ENCODE results near the gene HES1.

The HES1 gene

DNA sequence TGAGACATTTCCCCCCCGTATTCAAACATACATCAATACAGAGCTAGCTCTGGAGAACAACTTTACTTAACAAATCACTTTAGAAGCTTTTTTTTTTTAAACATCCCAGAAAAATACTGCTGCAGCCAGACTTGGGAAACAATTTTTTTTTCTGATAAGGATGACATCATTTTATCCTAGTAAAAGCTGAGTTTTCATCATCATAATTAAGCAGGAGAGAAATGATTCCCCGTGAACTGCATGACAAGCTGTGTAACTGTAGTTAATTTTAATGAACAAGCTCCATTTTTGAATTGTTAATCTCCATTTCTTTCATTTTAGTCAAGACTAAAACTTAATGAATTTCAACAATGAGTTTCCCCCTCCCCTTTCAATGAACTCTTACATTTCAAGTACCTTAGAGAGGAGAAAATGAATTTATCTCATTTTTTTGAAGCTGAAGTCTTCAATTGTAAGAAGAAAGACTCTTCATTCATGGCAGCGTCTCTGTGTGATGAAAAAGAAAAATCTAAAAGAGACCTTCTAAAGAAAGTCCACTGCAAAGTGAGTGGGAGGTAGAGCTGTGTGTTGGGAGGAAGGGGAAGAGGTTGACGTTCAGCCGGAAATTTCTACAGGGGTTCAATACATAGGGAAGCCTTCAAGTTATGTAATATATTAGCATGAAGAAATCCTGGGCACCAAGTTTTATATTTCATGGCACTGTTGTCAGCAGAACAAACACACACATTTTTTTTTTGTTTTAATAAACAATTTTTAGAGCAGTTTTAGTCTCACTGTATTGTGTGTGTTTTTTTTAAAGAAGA, 31.7 kb downstream of the HES1 start:
- DNase-seq (ENCODE audit: low spot score) = no peak

DNA sequence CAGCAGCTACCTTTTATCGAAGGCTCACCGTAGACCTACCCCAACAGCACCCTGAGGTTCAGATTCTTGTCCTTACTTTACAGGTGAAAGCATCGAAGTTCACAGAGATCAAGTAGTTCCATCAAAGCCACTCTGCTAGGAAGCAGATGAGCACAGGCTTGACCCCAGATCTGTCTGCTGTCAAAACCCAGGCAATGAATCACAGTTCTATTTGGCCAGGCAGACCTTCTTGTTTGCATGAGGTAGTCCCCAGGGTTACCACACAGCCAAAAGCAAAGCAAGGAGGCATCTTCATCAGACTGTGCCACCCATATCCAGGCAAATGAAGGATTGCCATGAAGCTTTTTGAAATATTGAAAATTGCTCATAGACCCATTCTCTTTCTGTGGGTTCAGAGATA, 33.0 kb downstream of the HES1 start:
- DNase-seq (ENCODE audit: low spot score) = no peak

DNA sequence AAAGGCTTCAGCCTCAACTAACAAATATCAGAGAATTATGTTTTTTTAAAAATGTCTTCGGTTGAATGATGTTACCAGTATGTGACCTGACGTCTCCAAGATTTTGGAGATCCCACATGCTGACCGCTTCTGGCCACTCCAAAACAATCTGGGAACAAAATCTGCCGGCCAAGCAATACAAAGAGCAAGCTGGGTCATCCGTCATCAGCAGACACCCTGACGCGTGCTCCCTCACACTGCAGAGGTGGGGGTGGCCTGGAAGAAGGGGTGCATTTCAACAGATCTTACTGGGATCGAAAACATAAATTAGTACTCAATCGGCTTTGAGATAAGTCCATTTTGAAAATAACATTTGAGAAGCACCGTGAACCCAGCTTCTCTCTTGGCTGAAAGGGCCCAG, 33.6 kb downstream of the HES1 start:
- no peak for DNase-seq (ENCODE audit: low spot score)

DNA sequence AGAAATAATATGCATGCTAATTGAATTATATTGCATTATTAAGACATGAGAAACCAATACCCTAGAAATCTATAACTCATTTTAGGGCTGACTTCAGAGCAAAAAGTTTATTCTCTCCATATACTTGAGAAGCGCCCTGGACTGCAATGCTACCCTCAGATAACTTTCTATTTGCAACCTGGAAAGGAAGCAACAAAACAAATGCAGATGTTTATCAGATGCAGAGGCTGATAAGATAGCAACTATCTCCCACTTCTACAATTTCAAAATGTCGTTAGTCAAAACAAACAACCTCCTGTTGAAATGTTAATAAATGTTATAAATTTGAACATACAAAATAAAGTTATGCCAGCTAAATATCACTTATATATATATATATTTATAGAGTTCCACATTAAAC, 34.8 kb downstream of the HES1 start:
- no peak for DNase-seq (ENCODE audit: low spot score)

DNA sequence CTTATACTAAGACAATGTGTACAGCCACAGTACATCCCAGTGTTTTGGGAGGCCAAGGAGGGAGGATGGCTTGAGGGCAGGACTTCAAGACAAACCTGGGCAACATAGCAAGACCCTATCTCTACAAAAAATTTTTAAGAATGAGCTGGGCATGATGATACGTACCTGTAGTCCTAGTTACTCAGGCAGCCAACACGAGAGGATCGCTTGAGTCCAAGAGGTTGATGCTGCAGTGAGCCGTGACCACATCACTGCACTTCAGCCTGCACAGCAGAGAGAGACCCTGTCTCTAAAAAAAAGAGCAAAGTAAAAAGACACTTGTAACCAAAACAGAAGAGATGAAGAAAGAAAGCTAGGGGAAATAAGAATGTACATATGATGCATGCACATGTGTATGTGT, 38.5 kb downstream of the HES1 start:
- DNase-seq (ENCODE audit: low spot score) = no peak

DNA sequence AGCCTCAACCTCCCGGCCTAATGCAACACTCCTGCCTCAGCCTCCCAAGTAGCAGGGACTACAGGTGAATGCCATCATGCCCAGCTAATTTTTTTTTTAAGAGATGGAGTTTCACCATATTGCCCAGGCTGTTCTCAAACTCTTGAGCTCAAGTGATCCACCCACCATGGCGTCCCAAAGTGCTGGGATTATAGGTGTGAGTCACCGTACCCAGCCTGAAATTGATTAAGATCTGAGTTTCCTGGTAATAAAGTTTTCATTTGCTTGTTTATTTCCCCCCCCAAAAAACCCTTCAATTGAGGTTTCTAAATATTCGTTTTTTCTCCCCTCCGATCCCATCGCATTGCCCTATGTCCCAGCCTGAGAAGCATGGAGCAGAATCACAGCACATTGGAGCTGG, 39.0 kb downstream of the HES1 start:
- no peak for DNase-seq (ENCODE audit: low spot score)

DNA sequence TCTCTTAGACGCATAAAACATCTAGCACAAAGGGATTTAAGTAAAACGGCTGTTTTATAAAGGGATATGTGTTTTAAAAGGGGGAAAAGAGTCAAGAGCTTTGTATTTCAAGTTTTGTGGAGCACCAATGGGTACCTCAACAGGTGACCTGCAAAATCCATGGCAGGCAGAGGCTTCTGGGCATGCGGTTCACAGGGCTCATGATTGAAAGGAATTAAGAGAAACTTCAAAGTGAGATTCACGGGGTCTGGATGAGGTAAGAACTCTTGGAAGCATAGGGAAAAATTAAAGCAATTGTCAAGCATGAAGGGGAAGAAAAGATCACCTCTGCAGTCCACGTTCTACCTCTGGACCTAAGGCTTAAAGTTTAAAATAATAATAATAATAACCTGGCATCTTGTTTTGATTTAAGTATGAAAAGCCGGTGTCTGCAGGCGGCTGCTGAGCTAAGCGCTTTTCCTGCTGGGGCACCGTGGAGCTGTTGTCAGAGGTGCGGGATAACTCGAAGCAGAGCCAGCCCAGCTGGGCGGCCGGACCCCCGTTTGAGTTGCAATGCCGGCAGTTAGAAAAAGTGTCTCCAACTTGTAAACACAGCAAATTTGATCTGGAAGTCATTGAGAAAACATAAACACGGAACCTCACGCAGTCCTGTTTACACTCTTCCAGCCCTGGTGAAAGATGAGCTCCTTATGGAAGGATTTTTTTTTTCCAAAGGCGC, 40.5 kb downstream of the HES1 start:
- no peak for DNase-seq (ENCODE audit: low spot score)

DNA sequence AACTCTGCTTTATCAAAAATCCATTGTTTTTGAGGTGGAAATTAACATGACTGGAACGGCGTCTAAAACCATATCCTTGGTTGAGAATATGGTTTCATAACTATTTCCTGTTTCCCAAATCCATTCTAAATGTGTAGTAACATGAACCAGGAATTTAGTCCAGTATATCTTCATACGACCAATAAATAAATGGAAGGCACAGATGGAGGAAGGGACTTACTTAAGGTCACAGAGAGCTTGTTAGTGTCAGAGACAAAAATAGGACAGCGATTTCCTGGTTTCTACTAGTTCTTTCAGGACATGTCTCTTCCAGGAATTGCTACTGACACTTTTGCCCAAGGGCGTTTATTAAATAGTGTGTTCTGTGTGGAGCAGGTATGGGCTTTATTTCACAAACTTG, 41.2 kb downstream of the HES1 start:
- no peak for DNase-seq (ENCODE audit: low spot score)

DNA sequence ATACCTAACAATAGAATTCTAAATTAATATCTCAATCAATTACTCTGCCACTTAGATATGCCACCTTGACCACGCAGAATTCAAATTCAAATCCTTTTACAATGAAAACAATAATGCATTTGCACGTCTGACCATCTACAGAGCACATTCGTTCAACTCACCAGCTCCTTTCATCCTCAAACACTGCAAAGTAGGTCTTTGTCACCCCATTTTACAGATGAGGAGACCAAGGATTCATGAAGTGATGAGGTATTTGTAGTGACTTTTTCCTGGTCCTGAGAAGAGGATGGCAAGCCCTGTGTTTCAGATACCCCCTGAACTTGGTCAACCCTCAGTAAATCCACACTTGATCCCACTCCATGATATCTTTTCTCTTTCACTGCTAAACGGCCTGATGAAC, 42.2 kb downstream of the HES1 start:
- no peak for DNase-seq (ENCODE audit: low spot score)

DNA sequence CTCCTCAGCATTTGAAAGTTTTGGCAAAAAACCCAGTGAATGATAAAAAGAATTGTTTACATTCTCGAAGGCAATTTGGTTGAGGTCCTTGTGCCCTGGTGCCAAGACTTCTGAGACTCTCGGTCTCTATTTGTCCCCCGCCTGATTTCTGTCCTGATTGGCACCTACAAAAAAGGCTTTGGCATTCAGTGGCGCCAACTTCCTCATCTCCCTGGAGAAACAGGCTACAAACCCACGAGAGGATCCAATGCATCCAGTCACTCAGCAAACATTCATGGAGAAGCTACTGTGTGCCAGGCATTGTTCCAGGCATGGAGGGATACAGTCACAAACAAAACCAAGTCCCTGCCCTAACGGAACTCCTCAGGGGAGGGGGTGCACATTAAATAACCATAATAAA, 42.7 kb downstream of the HES1 start:
- DNase-seq (ENCODE audit: low spot score) = no peak

DNA sequence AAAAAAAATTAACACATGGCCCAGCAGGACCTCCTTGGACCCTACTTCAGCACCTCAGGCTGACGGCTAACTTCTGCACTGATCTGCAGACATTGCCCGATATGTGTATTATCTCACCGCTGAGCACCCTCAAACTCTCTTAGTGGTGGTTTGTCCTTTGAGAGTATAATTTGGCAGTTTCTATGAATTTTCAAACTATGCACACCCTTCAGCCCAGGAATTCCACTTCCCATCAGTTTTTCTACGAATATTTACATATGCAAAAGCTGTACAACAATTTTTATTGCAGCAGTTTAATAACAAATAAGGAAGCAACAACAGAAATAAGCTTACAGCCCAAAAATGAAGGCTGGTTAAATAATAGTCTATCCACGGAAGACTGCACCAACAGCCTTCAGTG, 44.6 kb downstream of the HES1 start:
- no peak for DNase-seq (ENCODE audit: low spot score)

DNA sequence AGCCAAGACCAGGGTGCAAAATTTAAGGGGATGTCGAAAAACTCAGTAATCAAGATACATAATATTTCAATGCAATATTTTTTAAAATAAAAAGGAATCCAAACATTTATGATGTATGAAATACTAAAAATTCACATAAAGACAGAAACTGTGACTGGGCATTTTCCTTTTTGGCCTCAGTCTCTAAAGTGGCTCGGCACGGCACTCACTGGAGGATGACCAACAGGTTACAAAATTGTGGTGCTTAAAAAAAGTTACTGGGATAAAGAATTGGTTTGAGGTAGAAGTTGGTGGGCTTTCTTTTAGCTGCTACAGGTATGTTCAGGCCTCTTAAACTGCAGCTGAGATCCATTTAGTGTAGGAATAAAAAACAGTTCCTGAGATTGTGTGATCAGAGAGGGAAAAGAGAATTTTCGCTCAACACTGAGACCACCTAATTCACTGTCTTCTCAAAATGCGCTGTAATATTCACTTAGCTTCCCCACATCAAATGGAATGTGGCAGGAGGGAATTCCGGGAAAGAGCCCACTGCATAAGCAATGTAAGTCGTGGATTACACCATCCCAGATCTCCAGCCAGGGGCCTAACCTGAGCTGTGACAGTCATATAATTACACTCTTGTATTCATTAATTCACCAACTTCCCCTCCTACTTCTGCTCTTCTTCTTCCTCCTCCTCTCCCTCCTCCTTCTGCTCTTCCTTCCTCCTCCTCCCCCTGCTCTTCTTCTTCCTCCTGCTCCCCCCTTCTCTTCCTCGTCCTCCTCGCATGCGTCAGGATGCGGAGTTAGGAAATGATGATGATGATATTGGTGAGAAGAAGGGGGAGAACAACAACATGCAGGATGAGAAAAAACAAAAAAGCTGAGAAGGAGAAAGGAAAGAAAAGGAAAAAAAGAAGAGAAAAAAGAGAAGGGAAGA, 45.9 kb downstream of the HES1 start:
- DNase-seq (ENCODE audit: low spot score) = no peak

DNA sequence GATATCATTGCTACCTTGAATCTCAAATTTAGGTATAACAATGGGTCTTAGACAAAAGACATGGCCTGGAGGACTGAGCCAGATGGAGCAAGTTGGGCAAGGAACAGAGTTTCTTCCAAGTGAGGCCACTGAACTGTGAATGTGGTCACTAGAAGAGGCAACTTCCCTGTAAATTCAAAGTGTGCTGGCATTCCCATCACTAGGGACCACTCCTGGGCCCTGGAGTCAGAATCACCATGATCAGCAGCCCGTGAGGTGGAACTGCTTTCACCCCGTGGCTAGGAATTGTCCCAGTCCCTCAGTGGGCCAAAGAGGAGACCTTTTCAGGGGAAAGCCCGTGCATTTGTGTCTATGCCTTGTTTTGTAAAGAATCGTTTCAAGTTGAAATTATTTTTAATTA, 47.3 kb downstream of the HES1 start:
- DNase-seq (ENCODE audit: low spot score) = no peak

DNA sequence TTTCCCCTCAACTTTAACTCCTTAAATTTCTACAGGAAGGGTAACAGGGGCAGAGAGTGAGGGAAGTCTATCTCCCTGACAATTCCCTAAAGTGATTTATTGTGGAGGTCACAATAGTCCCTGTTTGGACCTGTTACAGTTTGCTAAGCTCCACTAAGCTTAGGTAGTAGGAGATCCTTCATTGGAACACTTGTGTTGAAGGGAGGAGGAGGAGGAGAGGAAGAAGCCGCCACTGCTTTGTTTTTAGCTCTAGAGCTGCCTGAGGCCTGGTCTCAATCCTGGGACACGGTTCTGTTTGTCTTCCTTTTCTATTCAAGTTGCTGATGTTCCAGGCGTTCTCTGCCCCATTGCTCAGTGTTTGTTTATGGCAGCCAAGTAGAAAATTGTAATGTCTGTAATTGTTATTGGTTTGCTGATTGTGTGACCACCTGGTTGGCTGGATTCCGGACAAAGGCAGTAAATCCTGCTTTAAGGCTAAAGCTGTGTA, 48.4 kb downstream of the HES1 start:
- no peak for DNase-seq (ENCODE audit: low spot score)

DNA sequence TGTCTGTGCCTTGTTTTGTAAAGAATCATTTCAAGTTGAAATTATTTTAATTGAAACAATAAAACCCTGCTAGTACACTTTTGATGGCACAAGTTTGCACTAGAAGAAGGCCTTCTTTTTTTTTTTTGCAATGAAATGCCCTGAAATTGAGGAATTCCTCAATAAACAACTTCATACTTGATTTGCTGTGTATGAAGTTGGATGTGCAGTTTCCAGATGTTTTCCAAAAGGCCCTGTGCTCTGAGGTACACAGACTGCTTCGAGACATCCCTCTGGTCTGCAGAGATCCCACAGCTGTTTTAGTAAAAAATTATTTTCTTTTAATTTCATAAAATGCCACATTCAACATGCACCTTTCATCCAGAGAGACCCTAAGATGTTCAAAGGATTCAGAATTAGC, 48.9 kb downstream of the HES1 start:
- DNase-seq (ENCODE audit: low spot score) = no peak

DNA sequence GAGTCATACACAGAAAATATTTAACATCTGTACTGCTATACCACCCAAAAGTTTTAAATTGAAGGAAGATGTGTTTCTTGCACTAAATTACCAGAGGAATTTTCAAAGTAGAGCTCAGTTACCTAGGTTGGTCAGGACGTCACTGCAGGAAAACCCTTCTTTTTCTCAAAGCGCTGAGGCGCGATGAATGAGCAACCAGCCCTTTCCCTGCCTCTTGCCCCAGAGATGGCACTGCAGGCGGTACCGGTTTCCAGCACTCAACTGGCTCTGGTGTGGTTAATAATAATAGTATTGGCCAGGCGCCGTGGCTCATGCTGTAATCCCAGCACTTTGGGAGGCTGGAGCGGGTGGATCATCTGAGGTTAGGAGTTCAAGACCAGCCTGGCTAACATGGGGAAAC, 49.3 kb downstream of the HES1 start:
- DNase-seq (ENCODE audit: low spot score) = no peak

DNA sequence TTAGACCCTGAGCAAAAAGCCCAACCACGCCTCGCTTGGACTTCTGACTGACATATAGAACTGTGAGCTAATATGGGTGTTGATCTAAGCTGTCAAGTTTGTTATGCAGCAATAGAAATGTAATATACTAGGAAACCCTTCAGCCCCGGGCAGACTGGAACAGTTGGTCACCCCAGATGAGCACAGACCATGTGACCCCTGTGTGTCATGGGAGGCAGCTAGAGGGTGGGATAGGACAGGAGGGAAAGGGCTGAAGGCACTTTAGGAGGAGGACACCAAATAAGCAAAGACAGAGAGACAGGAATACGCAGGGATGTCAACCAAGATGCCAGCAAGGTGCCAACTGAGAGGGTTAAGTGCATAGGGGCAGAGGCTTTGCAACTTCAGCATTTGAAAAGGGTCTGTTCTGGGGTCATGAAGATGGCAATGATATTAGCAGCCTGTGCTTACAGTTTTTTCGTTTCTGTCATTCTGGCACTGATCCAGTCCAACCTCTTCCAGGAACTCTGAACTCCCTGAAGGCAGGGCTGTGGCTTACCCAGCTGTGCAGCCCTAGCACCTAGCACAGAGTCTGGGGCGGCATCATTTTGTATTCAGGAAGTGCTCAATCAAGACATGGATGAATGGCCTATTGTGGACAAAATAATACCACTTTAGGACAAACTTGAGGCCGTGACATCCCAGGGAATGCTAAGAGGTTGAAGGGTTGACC, 51.4 kb downstream of the HES1 start:
- no peak for DNase-seq (ENCODE audit: low spot score)
